ENCODE measurements around the gene C11orf68.

- TF ChIP-seq CTCF (IDR thresholded peaks at IDR 0.05; ENCODE audit: low read length) (no peak), EZH2 (IDR thresholded peaks at IDR 0.05; ENCODE audit: borderline replicate concordance, low read length) (no peak)
Observed at GRCh38 chr11:65928667-65929066, 9.8 kb upstream of the C11orf68 start.

All from OCI-LY1 (cell line).